WI38 (cell line): ENCODE data around the gene FKBP4.

Experiments used
- H3K4me3 ChIP-seq: 2 replicates; pipeline ENCODE4 v1.5.1; 2011; ENCODE audit warnings: low read depth, mild to moderate bottlenecking, control low read depth, low read length
- CTCF ChIP-seq: IDR thresholded peaks from 2 replicates; pipeline ENCODE4 v1.5.1; 2012; ENCODE audit warnings: low read depth, mild to moderate bottlenecking, control low read depth, low read length

FKBP4 gene

GRCh38 chr12:2825132-2825531 lies 30.4 kb downstream of the FKBP4 start:
- no peak for TF ChIP-seq CTCF
- H3K4me3 ChIP-seq, result no peak overlapping the region

- H3K4me3 ChIP-seq, result no peak overlapping the region
- no peak for TF ChIP-seq CTCF
Measured at GRCh38 chr12:2826036-2826435, 31.3 kb downstream of the FKBP4 start.

GRCh38 chr12:2826721-2827515 lies 32.1 kb downstream of the FKBP4 start:
- no peak overlapping the region for H3K4me3 ChIP-seq
- no peak for TF ChIP-seq CTCF

- no peak for TF ChIP-seq CTCF
- no peak overlapping the region for H3K4me3 ChIP-seq
Measured at GRCh38 chr12:2829275-2829674, 34.5 kb downstream of the FKBP4 start.

GRCh38 chr12:2832550-2833127 lies 37.9 kb downstream of the FKBP4 start:
- no peak overlapping the region for H3K4me3 ChIP-seq
- TF ChIP-seq CTCF, result no peak

- H3K4me3 ChIP-seq, result no peak overlapping the region
- TF ChIP-seq CTCF, result no peak
Measured at GRCh38 chr12:2833327-2833726, 38.6 kb downstream of the FKBP4 start.

- no peak for TF ChIP-seq CTCF
- no peak overlapping the region for H3K4me3 ChIP-seq
Measured at GRCh38 chr12:2833810-2834209, 39.0 kb downstream of the FKBP4 start.
